LNCaP clone FGC (cell line): ENCODE measurements around the gene ZNF92.
A peak's percentile ranks its signal among the peaks of the same experiment; 100 is the strongest.
"Not testable (repeated sequence)": the region's sequence is repeated elsewhere in the genome, so short reads cannot be mapped to it uniquely, and the experiment has no call there.

Source experiments
- DNase-seq: peaks from one replicate; pipeline ENCODE4 v3.0.0-alpha.2; 2011; ENCODE audit warnings: low read depth
- H3K4me3 ChIP-seq: 2 replicates; pipeline ENCODE4 v1.5.1; 2011; ENCODE audit warnings: mild to moderate bottlenecking, low read depth, low read length, control low read depth
- TF ChIP-seq, protein P1 (sequence below): IDR thresholded peaks from 2 replicates; pipeline ENCODE4 v1.5.1; 2012; ENCODE audit warnings: mild to moderate bottlenecking; ENCODE audit not compliant: control insufficient read depth, insufficient read depth; ENCODE audit errors: extremely low read depth

Gene ZNF92

DNA sequence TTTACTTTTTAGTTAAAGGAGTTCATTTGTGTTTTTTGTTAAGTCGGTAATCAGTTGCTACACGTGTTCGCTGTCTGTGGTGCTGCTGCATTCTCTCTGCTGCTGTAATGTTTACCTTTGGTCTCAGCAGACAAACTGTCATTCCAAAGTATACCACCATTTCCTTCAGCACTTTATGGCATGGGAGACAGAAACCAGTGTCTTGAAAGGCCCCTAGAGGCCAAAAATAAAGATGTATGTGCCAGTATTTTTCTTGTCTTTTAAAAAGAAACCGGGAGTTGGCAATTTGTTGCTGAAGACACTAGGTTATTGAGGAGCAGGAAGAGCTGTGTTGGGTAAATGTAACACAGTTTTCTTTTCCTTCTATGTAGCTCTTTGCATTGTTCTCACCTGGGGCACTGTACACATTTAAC, 24.1 kb downstream of the ZNF92 start:
- H3K4me3 ChIP-seq: no peak overlapping the region
- TF ChIP-seq, protein P1, sequence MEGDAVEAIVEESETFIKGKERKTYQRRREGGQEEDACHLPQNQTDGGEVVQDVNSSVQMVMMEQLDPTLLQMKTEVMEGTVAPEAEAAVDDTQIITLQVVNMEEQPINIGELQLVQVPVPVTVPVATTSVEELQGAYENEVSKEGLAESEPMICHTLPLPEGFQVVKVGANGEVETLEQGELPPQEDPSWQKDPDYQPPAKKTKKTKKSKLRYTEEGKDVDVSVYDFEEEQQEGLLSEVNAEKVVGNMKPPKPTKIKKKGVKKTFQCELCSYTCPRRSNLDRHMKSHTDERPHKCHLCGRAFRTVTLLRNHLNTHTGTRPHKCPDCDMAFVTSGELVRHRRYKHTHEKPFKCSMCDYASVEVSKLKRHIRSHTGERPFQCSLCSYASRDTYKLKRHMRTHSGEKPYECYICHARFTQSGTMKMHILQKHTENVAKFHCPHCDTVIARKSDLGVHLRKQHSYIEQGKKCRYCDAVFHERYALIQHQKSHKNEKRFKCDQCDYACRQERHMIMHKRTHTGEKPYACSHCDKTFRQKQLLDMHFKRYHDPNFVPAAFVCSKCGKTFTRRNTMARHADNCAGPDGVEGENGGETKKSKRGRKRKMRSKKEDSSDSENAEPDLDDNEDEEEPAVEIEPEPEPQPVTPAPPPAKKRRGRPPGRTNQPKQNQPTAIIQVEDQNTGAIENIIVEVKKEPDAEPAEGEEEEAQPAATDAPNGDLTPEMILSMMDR: no peak
- peak; percentile 85 for DNase-seq

DNA sequence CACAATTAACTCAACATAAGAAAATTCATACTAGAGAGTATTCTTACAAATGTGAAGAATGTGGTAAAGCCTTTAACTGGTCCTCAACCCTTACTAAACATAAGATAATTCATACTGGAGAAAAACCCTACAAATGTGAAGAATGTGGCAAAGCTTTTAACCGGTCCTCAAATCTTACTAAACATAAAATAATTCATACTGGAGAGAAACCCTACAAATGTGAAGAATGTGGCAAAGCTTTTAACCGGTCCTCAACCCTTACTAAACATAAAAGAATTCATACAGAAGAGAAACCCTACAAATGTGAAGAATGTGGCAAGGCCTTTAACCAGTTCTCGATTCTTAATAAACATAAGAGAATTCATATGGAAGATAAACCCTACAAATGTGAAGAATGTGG, 25.0 kb downstream of the ZNF92 start:
- H3K4me3 ChIP-seq, DNase-seq: not testable (repeated sequence)

GRCh38 chr7:65399101-65399500, 25.4 kb downstream of the ZNF92 start:
- DNase-seq: not testable (repeated sequence)

GRCh38 chr7:65404020-65404419, 30.4 kb downstream of the ZNF92 start:
- no peak for DNase-seq
- TF ChIP-seq, protein P1: no peak
- H3K4me3 ChIP-seq: no peak overlapping the region

More at GRCh38 chr7:65399101-65399500, 25.4 kb downstream of the ZNF92 start:
- H3K4me3 ChIP-seq: not testable (repeated sequence)

DNA sequence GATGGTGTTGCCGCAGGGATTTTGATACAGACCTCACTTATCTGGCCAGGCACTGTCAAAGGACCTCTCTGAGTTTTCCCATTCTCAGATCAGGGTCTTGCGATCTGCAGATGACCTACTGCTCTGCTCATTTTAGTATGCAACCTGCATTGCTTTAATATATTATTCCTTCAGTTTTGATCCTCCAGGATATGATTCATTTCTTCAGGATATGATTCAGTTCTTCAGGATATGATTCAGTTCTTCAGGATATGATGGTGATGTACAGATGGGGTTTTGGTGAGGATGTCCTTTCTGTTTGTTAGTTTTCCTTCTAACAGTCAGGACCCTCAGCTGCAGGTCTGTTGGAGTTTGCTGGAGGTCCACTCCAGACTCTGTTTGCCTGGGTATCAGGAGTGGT, 33.1 kb downstream of the ZNF92 start:
- not testable (repeated sequence) for DNase-seq, H3K4me3 ChIP-seq

GRCh38 chr7:65409363-65409762, 35.7 kb downstream of the ZNF92 start:
- no peak overlapping the region for H3K4me3 ChIP-seq
- no peak for DNase-seq
- TF ChIP-seq, protein P1: no peak

- TF ChIP-seq, protein P1: no peak
- no peak overlapping the region for H3K4me3 ChIP-seq
- no peak for DNase-seq
Observed at GRCh38 chr7:65411249-65411648, 37.6 kb downstream of the ZNF92 start.

DNA sequence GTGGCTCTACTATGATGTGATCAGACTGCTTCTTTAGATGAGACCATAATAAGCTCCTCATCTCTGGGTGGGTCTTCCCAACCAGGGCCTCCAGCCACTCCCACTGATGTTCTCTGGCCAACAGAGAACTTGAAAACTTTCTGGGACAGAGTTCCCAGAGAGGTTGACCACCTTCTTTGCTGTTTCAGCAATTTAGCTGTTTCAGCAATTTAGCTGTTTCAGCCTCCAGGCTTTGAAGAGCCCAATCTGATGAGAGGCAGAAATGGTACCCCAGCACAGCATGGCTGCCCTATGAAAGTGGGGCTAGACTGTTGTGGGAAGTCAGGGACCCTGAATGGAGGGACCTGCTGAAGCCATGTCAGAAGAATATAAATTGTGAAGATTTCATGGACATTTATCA, 49.0 kb downstream of the ZNF92 start:
- H3K4me3 ChIP-seq: no peak overlapping the region
- DNase-seq: no peak
- TF ChIP-seq, protein P1: no peak

- not testable (repeated sequence) for H3K4me3 ChIP-seq, DNase-seq
Observed at GRCh38 chr7:65423286-65423685, 49.6 kb downstream of the ZNF92 start.
